HuH-7 (cell line): ENCODE results near the gene FLT3LG.
A peak's percentile ranks its signal among the peaks of the same experiment; 100 is the strongest.
"Not testable (repeated sequence)": the region's sequence is repeated elsewhere in the genome, so short reads cannot be mapped to it uniquely, and the experiment has no call there.

Source experiments
- DNase-seq: peaks from one replicate; pipeline ENCODE4 v3.0.0; 2011; ENCODE audit warnings: low spot score

Gene FLT3LG

GRCh38 chr19:49441210-49441959, 32.6 kb upstream of the FLT3LG start, which contains the start of gene SLC17A7:
TSS of gene SLC17A7 (minus strand) at chr19:49441527. CDS start at chr19:49441379, 148 bp downstream.
- DNase-seq: peak; percentile 79

DNA sequence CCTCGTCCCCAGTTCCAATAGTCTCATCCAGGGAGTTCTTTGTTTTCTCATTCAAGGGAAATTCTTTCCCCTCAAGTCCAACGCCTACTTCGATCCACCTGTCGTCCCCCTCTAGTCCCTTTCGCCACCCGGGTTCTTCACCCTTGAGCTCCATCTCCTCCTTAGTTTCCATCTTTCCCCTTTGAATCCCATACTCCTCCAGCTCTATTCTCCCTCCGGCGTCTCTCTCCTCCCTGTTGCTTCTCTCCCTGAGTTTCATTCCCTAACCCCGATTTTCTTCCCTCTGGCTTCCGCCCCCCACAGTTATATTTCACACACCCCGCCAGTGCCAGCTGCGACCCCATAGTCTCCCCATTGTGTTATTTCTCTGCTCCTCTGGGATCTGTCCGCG, 32.1 kb upstream of the FLT3LG start:
- DNase-seq: no peak

DNA sequence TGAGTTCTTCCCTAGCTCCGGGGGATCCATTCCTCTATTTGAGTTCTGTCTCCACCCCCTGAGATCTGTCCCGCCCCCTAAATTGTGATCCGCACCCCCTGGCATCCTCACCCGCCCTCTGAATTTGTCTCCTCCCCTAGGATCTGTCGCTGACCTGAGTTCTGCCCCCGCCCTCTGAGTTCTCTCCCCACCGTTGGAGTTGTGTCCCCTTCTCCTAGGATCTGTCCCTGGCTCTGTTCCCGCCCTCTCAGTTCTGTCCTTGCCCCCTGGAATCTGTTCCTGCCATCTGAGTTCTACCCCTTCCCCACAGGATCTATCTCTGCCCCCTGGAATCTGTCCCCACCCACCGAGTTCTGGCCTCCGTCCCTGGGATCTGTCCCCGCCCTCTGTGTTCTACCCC, 31.7 kb upstream of the FLT3LG start:
- no peak for DNase-seq

DNA sequence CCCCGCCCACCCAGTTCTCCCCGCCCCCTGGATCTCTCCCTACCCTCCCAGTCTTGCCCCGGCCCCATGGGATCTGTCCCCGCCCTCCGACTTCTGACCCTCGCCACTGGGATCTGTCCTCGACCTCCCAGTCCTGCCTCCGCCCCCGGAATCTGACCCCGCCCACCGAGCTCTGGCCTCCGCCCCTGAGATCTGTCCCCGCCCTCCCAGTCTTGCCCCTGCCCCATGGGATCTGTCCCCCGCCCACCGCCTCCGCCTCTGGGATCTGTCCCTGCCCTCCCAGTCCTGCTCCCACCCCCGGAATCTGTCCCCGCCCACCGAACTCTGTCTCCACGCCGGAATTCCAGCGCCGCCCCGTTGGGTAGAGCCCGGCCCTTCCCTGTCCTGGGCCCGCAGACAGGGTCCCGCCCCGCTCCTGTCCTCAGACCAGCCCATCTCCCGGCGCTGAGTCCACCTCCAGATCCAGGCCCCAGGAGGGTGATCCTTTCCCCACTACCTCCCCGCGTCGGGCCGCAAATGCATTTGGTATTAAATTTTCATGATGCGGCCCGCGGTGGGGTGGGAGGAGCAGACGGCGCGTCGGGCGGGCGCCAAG, 31.1 kb upstream of the FLT3LG start:
- DNase-seq: peak; percentile 95

- DNase-seq: peak; percentile 90
These were observed 30.5 kb upstream of the FLT3LG start for GRCh38 chr19:49443366-49444099.

GRCh38 chr19:49444100-49444700, 29.8 kb upstream of the FLT3LG start:
- DNase-seq: not testable (repeated sequence)

- no peak for DNase-seq
These were observed 28.0 kb upstream of the FLT3LG start for GRCh38 chr19:49445997-49446396.

GRCh38 chr19:49447485-49448431, 26.3 kb upstream of the FLT3LG start:
- DNase-seq: no peak

- DNase-seq: no peak
These were observed 25.6 kb upstream of the FLT3LG start for GRCh38 chr19:49448432-49448786.

GRCh38 chr19:49450405-49450804, 23.6 kb upstream of the FLT3LG start:
- no peak for DNase-seq

GRCh38 chr19:49451430-49452181, 22.4 kb upstream of the FLT3LG start, which contains the start of gene PIH1D1:
TSS of gene PIH1D1 (minus strand) at chr19:49451814. CDS start at chr19:49451574, 240 bp downstream.
- peak; percentile 88 for DNase-seq

DNA sequence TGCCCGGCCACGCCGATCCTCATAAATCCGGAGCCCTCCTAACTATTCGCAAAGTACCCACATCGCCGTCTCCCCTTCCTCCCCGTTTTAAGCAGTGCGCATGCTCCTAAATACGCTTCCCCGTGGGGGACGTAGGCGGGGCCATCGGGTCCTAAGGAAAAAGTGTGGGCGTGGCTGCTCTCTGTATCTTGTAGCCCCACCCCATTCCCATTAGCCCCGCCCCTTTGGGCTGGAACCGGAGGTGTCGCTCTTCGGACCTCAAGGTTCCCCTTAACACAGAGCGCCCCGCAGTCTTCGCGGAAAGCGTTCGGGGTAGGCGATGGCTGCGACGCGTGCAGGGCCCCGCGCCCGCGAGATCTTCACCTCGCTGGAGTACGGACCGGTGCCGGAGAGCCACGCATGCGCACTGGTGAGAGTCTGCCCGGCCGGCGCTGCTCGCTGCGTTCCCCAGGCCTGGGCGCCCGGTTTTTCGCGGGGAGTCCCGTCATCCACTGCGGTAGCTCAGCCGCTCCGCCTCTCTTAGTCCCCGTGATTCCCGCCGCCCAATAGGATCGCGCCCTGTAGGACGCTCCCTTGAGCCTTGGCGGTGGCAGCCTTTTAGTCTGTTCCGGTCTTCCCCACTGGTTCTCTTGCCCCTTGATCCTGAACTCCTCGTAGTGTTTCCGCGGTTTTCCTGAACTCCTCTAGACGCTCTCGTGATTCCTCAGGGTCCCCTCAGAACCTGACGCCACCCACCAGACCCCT, 20.8 kb upstream of the FLT3LG start, which contains the start of gene ALDH16A1:
TSS of gene ALDH16A1 (plus strand) at position 213 of the 744 bp plus-strand sequence. CDS start at position 320, 107 bp downstream.
- peak; percentile 94 for DNase-seq

DNA sequence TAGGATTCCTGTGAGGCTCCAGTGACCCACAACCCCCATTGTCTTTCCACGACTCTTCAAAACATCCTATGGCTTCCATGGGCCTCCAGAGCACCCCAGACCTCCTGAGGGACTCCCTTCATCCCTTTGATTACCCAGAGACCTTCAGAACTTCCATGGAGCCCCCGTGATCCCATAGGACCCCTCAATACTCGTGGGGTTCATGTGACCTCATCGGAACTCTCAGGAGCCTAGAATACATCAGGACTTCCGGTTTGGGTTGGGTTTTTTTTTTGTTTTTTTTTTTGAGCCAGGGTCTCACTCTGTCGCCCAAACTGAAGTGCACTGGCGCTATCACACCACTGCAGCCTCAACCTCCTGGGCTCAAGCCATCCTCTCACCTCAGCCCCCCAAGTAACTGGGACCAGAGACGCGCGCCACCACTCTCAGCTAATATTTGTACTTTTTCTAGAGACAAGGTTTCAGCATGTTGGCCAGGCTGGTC, 20.2 kb upstream of the FLT3LG start:
- no peak for DNase-seq

GRCh38 chr19:49455773-49456172, 18.2 kb upstream of the FLT3LG start:
- DNase-seq: no peak

DNA sequence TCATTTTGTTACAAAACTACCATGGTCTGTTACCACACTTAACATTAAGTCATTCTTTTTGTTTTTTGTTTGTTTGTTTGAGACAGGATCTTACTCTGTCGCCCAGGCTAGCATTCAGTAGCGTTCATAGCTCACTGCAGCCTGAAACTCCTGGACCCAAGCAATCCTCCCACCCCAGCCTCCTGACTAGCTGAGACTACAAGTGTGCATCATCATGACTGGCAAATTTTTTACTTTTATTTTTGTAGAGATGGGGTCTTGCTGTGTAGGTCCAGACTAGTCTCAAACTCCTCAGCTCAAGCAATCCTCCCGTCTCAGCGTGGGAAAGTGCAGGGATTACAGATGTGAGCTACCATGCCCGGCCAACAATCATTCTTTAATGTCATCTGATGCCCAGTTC, 17.7 kb upstream of the FLT3LG start:
- DNase-seq: no peak

GRCh38 chr19:49458567-49458903, 15.5 kb upstream of the FLT3LG start:
- no peak for DNase-seq

DNA sequence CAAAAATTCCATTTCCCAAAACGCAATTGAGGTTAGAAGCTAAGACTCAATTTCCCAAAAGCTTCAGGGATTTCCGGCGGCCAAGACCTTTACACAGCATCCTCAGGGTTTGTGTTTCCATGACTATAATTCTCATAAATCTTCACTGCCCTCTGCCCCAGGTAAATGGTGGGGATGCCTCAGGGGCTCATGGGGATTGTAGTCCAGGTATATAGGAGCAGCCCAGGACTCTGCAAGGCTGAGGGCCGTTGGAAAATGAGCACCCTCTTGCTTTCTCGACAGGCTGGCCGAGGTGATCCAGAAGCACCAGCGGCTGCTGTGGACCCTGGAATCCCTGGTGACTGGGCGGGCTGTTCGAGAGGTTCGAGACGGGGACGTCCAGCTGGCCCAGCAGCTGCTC, 14.6 kb upstream of the FLT3LG start:
- DNase-seq: no peak

- not testable (repeated sequence) for DNase-seq
These were observed 12.9 kb upstream of the FLT3LG start for GRCh38 chr19:49461130-49461529.

DNA sequence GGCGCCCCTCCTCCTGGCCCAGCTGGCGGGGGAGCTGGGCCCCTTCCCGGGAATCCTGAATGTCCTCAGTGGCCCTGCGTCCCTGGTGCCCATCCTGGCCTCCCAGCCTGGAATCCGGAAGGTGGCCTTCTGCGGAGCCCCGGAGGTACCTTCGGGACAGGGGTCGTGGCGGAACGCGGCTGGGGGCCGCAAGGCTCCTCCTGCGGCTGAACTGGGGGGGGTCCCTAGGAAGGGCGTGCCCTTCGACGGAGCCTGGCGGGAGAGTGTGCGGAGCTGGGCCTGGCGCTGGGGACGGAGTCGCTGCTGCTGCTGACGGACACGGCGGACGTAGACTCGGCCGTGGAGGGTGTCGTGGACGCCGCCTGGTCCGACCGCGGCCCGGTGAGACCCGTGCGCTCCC, 12.4 kb upstream of the FLT3LG start:
- no peak for DNase-seq

DNA sequence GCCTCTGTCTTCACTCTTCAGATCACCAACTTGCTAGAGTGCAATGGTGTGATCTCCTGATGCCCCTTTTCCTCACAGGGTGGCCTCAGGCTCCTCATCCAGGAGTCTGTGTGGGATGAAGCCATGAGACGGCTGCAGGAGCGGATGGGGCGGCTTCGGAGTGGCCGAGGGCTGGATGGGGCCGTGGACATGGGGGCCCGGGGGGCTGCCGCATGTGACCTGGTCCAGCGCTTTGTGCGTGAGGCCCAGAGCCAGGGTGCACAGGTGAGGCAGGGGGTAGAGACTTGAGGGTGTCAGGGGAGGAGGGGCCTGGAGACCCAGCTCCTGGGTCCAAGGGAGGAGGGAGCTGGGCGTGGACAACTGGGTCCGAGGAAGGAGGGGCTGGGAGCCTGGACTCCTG, 11.5 kb upstream of the FLT3LG start:
- no peak for DNase-seq
